H1 (cell line): ENCODE data around the gene LMNTD2. TPM values are rescaled to one million over a fixed set of nuclear protein-coding genes. Genes with fewer than 3 reads are reported as not detected.

Source experiments
- CTCF ChIA-PET: fragments of 300-600 bp; sonication (Branson Sonifier 250); formaldehyde crosslinking; loops from one replicate; lab custom pipeline; 2021; ENCODE audit not compliant: partially characterized antibody; lab: Charles Lee
- POLR2A ChIA-PET: fragments of 300-600 bp; sonication (Branson Sonifier 250); formaldehyde crosslinking; loops from one replicate; lab custom pipeline; 2021; ENCODE audit warnings: inconsistent platforms; ENCODE audit not compliant: partially characterized antibody; lab: Charles Lee
- DNase-seq, 2 experiments: peaks; one replicate each; pipeline versions ENCODE4 v3.0.0 to v3.0.0-alpha.2; 2010 to 2022; ENCODE audit warnings: low spot score in 2 of 2, low read depth in 1 of 2, mixed read lengths in 1 of 2
- FAIRE-seq: peaks from 2 replicates; lab custom pipeline; 2011; peaks lifted over from hg19 to GRCh38; lab: Jason Lieb, UNC
- H2AFZ ChIP-seq: 2 replicates; pipeline ENCODE4 v1.8.1; 2012; ENCODE audit warnings: low read length, inconsistent platforms
- H2AK5ac ChIP-seq: 2 replicates; pipeline ENCODE4 v1.6.1; 2013; ENCODE audit warnings: low read depth, low read length
- H2BK120ac ChIP-seq: replicated peaks from 2 replicates; pipeline ENCODE3; 2013; ENCODE audit warnings: low read depth, low read length, inconsistent platforms
- H2BK12ac ChIP-seq: 2 replicates; pipeline ENCODE4 v1.6.1; 2013; ENCODE audit warnings: low read depth, low read length
- H2BK15ac ChIP-seq: 2 replicates; pipeline ENCODE4 v1.6.1; 2013; ENCODE audit warnings: low read length
- H2BK20ac ChIP-seq: 2 replicates; pipeline ENCODE4 v1.6.1; 2013; ENCODE audit warnings: low read length
- H2BK5ac ChIP-seq: 2 replicates; pipeline ENCODE4 v1.6.1; 2013; ENCODE audit warnings: low read depth, low read length
- H3K14ac ChIP-seq: 2 replicates; pipeline ENCODE4 v1.6.1; 2013; ENCODE audit warnings: inconsistent platforms; ENCODE audit not compliant: insufficient read length
- H3K18ac ChIP-seq: 2 replicates; pipeline ENCODE4 v1.6.1; 2013; ENCODE audit warnings: low read length; ENCODE audit errors: extremely low read depth
- H3K23ac ChIP-seq: 2 replicates; pipeline ENCODE4 v1.6.1; 2013; ENCODE audit warnings: inconsistent platforms; ENCODE audit not compliant: insufficient read length
- H3K23me2 ChIP-seq: 2 replicates; pipeline ENCODE4 v1.6.1; 2013; ENCODE audit warnings: low read depth, low read length
- H3K27ac ChIP-seq: 2 replicates; pipeline ENCODE4 v1.6.1; 2011; ENCODE audit warnings: low read depth, low read length, inconsistent platforms
- H3K27me3 ChIP-seq, 4 experiments: replicated peaks in 1 of 4; 1 replicate in 1 of 4; 2 replicates in 3 of 4; pipeline versions ENCODE4 v1.6.1 to v1.8.1; 2011 to 2013; ENCODE audit warnings: low read length in 3 of 4, mild to moderate bottlenecking in 3 of 4, inconsistent platforms in 2 of 4, mixed read lengths in 2 of 4, moderate library complexity in 1 of 4; ENCODE audit not compliant: control insufficient read depth in 3 of 4, insufficient read depth in 3 of 4; ENCODE audit errors: extremely low read depth in 1 of 4
- H3K36me3 ChIP-seq, 4 experiments: 2 replicates each; pipeline versions ENCODE4 v1.6.1 to v1.8.1; 2011 to 2013; ENCODE audit warnings: mild to moderate bottlenecking in 4 of 4, low read length in 3 of 4, moderate library complexity in 2 of 4, control low read depth in 1 of 4, inconsistent platforms in 1 of 4; ENCODE audit not compliant: insufficient read depth in 4 of 4, control insufficient read depth in 2 of 4
- H3K4ac ChIP-seq: replicated peaks from 2 replicates; pipeline ENCODE3; 2013; ENCODE audit warnings: low read length, low read depth, mixed read lengths, inconsistent platforms; ENCODE audit not compliant: insufficient read length
- H3K4me1 ChIP-seq, 4 experiments: replicated peaks in 1 of 4; 1 replicate in 1 of 4; 2 replicates in 3 of 4; pipeline versions ENCODE4 v1.6.1 to v1.8.1; 2011 to 2013; ENCODE audit warnings: low read length in 3 of 4, inconsistent platforms in 2 of 4, mixed read lengths in 1 of 4; ENCODE audit not compliant: insufficient read depth in 4 of 4, control insufficient read depth in 3 of 4
- H3K4me2 ChIP-seq, 2 experiments: 2 replicates each; pipeline versions ENCODE4 v1.6.1 to v1.8.1; 2011 to 2013; ENCODE audit warnings: low read depth in 2 of 2, low read length in 2 of 2, control low read depth in 1 of 2, inconsistent platforms in 1 of 2, mild to moderate bottlenecking in 1 of 2; ENCODE audit not compliant: insufficient read depth in 1 of 2
- H3K4me3 ChIP-seq, 4 experiments: fragments of 200-600, 300-600 bp in 1 of 4; sonication (generic), shearing (Covaris generic), sonication (Bioruptor Twin) in 1 of 4; 2 replicates each; pipeline versions ENCODE4 v1.5.1 to v1.8.1; 2011 to 2016; ENCODE audit warnings: low read length in 4 of 4, low read depth in 3 of 4, control low read depth in 2 of 4, inconsistent platforms in 2 of 4, mild to moderate bottlenecking in 2 of 4, mixed read lengths in 1 of 4, moderate library complexity in 1 of 4; ENCODE audit not compliant: insufficient read depth in 2 of 4; ENCODE audit errors: extremely low read depth in 1 of 4
- H3K56ac ChIP-seq: replicated peaks from 2 replicates; pipeline ENCODE3; 2013; ENCODE audit warnings: low read depth, mild to moderate bottlenecking, mixed read lengths, low read length, inconsistent platforms; ENCODE audit not compliant: insufficient read length
- H3K79me1 ChIP-seq: 2 replicates; pipeline ENCODE4 v1.6.1; 2013; ENCODE audit warnings: low read depth, low read length, control low read depth
- H3K79me2 ChIP-seq, 2 experiments: 2 replicates each; pipeline versions ENCODE4 v1.6.1 to v1.8.1; 2012 to 2013; ENCODE audit warnings: low read length in 2 of 2, mild to moderate bottlenecking in 2 of 2, inconsistent platforms in 1 of 2; ENCODE audit not compliant: insufficient read depth in 2 of 2, control insufficient read depth in 1 of 2
- H3K9ac ChIP-seq, 4 experiments: replicated peaks in 1 of 4; 1 replicate in 1 of 4; 2 replicates in 3 of 4; pipeline versions ENCODE4 v1.6.1 to v1.8.1; 2011 to 2013; ENCODE audit warnings: low read depth in 3 of 4, low read length in 3 of 4, control low read depth in 2 of 4, mild to moderate bottlenecking in 2 of 4, moderate library complexity in 2 of 4, inconsistent platforms in 1 of 4; ENCODE audit errors: extremely low read depth in 1 of 4
- H3K9me3 ChIP-seq, 2 experiments: 2 replicates each; pipeline versions ENCODE4 v1.6.1 to v1.8.1; 2012 to 2013; ENCODE audit warnings: mild to moderate bottlenecking in 2 of 2, moderate library complexity in 2 of 2, control low read depth in 1 of 2, inconsistent platforms in 1 of 2, low read depth in 1 of 2, low read length in 1 of 2, mixed read lengths in 1 of 2; ENCODE audit not compliant: insufficient read depth in 2 of 2
- H4K20me1 ChIP-seq, 2 experiments: replicated peaks in 1 of 2; 2 replicates each; pipeline versions ENCODE3 to v1.8.1; 2011 to 2013; ENCODE audit warnings: inconsistent platforms in 2 of 2, low read length in 2 of 2, mild to moderate bottlenecking in 1 of 2; ENCODE audit not compliant: insufficient read depth in 2 of 2, control insufficient read depth in 1 of 2
- H4K5ac ChIP-seq: 2 replicates; pipeline ENCODE4 v1.6.1; 2013; ENCODE audit warnings: low read length, low read depth, mixed read lengths, inconsistent platforms; ENCODE audit not compliant: insufficient read length
- H4K8ac ChIP-seq: 2 replicates; pipeline ENCODE4 v1.8.0; 2013; ENCODE audit warnings: mild to moderate bottlenecking, moderate library complexity, low read length, inconsistent platforms; ENCODE audit not compliant: insufficient read depth; ENCODE audit errors: extremely low read depth
- H4K91ac ChIP-seq: replicated peaks from 2 replicates; pipeline ENCODE3; 2013; ENCODE audit warnings: low read length, mixed read lengths, inconsistent platforms; ENCODE audit not compliant: insufficient read length
- CEBPB ChIP-seq: IDR thresholded peaks from 2 replicates; pipeline ENCODE4 v1.6.1; 2012; ENCODE audit warnings: low read depth, low read length
- CREB1 ChIP-seq: IDR thresholded peaks from 2 replicates; pipeline ENCODE4 v1.6.1; 2012; ENCODE audit warnings: inconsistent platforms
- CTBP2 ChIP-seq: IDR thresholded peaks from 2 replicates; pipeline ENCODE4 v1.7.0; 2011; ENCODE audit warnings: borderline replicate concordance, mild to moderate bottlenecking, moderate library complexity, mixed read lengths, low read length; ENCODE audit not compliant: insufficient read depth, insufficient read length
- FOSL1 ChIP-seq: IDR thresholded peaks from 2 replicates; pipeline ENCODE4 v1.6.1; 2011; ENCODE audit warnings: mild to moderate bottlenecking, low read depth, low read length, moderate library complexity; ENCODE audit not compliant: insufficient read depth
- HDAC2 ChIP-seq, 2 experiments: fragments of 300-600 bp in 1 of 2; sonication (generic) in 1 of 2; IDR thresholded peaks; 2 replicates each; pipeline ENCODE4 v1.6.1; 2011 to 2012; ENCODE audit warnings: low read depth in 2 of 2, low read length in 2 of 2, mild to moderate bottlenecking in 2 of 2, moderate library complexity in 2 of 2, borderline replicate concordance in 1 of 2, inconsistent platforms in 1 of 2
- HDAC6 ChIP-seq: IDR thresholded peaks from one replicate; pipeline ENCODE4 v1.7.1; 2012; ENCODE audit warnings: low read depth, mild to moderate bottlenecking, inconsistent platforms, low read length, moderate library complexity
- PHF8 ChIP-seq: fragments of 200-600 bp; sonication (generic); conservative IDR thresholded peaks from 2 replicates; pipeline ENCODE4 v1.7.1; 2012; ENCODE audit warnings: low read depth, mild to moderate bottlenecking, inconsistent platforms, low read length, moderate library complexity
- SUZ12 ChIP-seq: fragments of 200-600 bp; sonication (generic); IDR thresholded peaks from 2 replicates; pipeline ENCODE4 v1.6.1; 2012; ENCODE audit warnings: mild to moderate bottlenecking, inconsistent platforms, low read length, moderate library complexity, mixed read lengths
- TAF7 ChIP-seq: optimal IDR thresholded peaks from 2 replicates; pipeline ENCODE3; 2011; ENCODE audit warnings: low read depth, mild to moderate bottlenecking, inconsistent platforms, low read length, moderate library complexity, borderline replicate concordance
- WGBS, 2 experiments: shearing (Covaris generic) in 1 of 2; methylation state at CpG; one replicate each; pipeline versions ENCODE4 v1.1.6 to v1.1.7; 2013 to 2015; ENCODE audit warnings: low lambda C conversion rate in 2 of 2, mixed read lengths in 2 of 2, inconsistent platforms in 1 of 2, low coverage in 1 of 2, missing lambda C conversion rate in 1 of 2; ENCODE audit not compliant: insufficient replicate concordance in 2 of 2, insufficient coverage in 1 of 2, insufficient read length in 1 of 2; ENCODE audit errors: extremely low coverage in 1 of 2, missing lambda C conversion rate in 1 of 2; 5-methylcytosine and 5-hydroxymethylcytosine counted together
- polyA plus RNA-seq, 7 experiments: library from polyadenylated mRNA; depleted of rRNA in 3 of 7; stranded (reverse) in 5 of 7; unstranded in 2 of 7; fragments of >200 nt in 5 of 7; fragments of 200-250 nt in 2 of 7; gene quantifications; 1 replicate in 5 of 7; 2 replicates in 1 of 7; 4 replicates in 1 of 7; pipeline versions ENCODE4 v1.2.1 to v1.2.3, GENCODE V29; 2011 to 2013; ENCODE audit warnings: missing spikeins in 2 of 7, mixed read lengths in 2 of 7
- total RNA-seq: library from RNA; stranded (reverse); fragmentation: NEBNext Ultra II Directional; extraction: Animal tissue kit (Norgen Biotek cat#: 25700); gene quantifications from 2 replicates; pipeline ENCODE4 v1.2.1, GENCODE V29; 2021

The LMNTD2 gene
- total and polyA plus RNA-seq, 2 of the 8 experiments (the other 6 are each of a cell fraction or from before 2014, with no cell fraction given): 1.6 to 3.1 TPM

GRCh38 chr11:535519-536454 is 24.8 kb downstream of the LMNTD2 start, which contains the start of gene HRAS:
HRAS (minus strand) TSS chr11:535576.
- no peaks in the 10 kb centered on the region for H3K9me3 ChIP-seq
- H3K4ac ChIP-seq: peak within 1 kb of the TSS; percentile 69
- peak within 1 kb of the TSS; percentile 32 for H3K18ac ChIP-seq
- WGBS, 2 experiments: 3% methylated on average over 52 of the region's 97 CpGs; no CpG with 5 or more reads in 1 of the 2 experiments
- no peak within 1 kb of the TSS for H3K14ac ChIP-seq
- 0 out of 2 replicates have a peak within 1 kb of the TSS, but pooled peaks have one; percentile 30 for H3K27ac ChIP-seq
- peaks cover 0 to 15% (median 6%) of the 10 kb centered on the region in 4 experiments; a peak in 5 of 8 replicates for H3K36me3 ChIP-seq
- peak within 1 kb of the TSS; percentile 65 for H4K91ac ChIP-seq
- no peak within 1 kb of the TSS for H2BK120ac ChIP-seq
- peaks cover 7 to 11% of the 10 kb centered on the region in 2 experiments for H4K20me1 ChIP-seq
- H2BK5ac ChIP-seq: no peak within 1 kb of the TSS
- peak within 1 kb of the TSS; percentile 16 for H3K56ac ChIP-seq
- H3K9ac ChIP-seq: peak within 1 kb of the TSS in 3 of 4 experiments; percentile 29 to 52 (median 40); a peak in 5 of 7 replicates
- DNase-seq (peak; percentile 70 to 94), FAIRE-seq (no peak)
- H2BK15ac ChIP-seq: peak within 1 kb of the TSS; percentile 46; the same call in 1 of the 2 replicates
- peak within 1 kb of the TSS; percentile 67 to 81 (median 74) for H3K4me3 ChIP-seq
- peak within 1 kb of the TSS; percentile 89; the same call in 1 of the 2 replicates for H4K8ac ChIP-seq
- H2AFZ ChIP-seq: no peak within 1 kb of the TSS
- no peak within 1 kb of the TSS; the same call in 1 of the 2 replicates for H2AK5ac ChIP-seq
- H3K4me2 ChIP-seq: peak within 1 kb of the TSS; percentile 61 to 82
- H3K27me3 ChIP-seq: peaks cover 0 to 16% (median 6%) of the 10 kb centered on the region in 4 experiments; a peak in 5 of 7 replicates
- H4K5ac ChIP-seq: peak within 1 kb of the TSS; percentile 88
- no peak within 1 kb of the TSS for H3K23ac ChIP-seq
- H3K23me2 ChIP-seq: peaks cover 21% of the 10 kb centered on the region; the same call in 1 of the 2 replicates
- ChIA-PET CTCF (interaction anchor here (0.8 to 1.4 kb wide), 4 partner anchors 9 to 24 kb away, joined by 3 to 8 read pairs (median 4); no protein-coding TSS in a partner anchor), POLR2A (interaction anchor here (0.6 to 2.5 kb wide), 19 partner anchors 9 to 286 kb away, joined by 3 to 11 read pairs (median 4); partner anchors contain the start of genes LMNTD2, PHRF1, RNH1 and SCT)
- H3K4me1 ChIP-seq: peaks cover 0 to 19% (median 10%) of the 10 kb centered on the region in 4 experiments; a peak in 5 of 7 replicates
- no peaks in the 10 kb centered on the region for H3K79me1 ChIP-seq
- no peaks in the 10 kb centered on the region for H3K79me2 ChIP-seq
- no peak within 1 kb of the TSS for H2BK20ac ChIP-seq
- no peak within 1 kb of the TSS; the same call in 1 of the 2 replicates for H2BK12ac ChIP-seq
- TF ChIP-seq CEBPB (no peak), PHF8 (peak; percentile 67), CTBP2 (no peak), CREB1 (peak; percentile 45), TAF7 (peak; percentile 42), HDAC2 (IDR thresholded peaks at IDR 0.05; ENCODE audit: borderline replicate concordance in 1 of 2, low read depth in 2 of 2, low read length in 2 of 2) (peak in 1 of 2 experiments; percentile 16; a peak in 1 of 4 replicates), SUZ12 (0 out of 2 replicates have a peak, but pooled peaks have one; percentile 9), FOSL1 (0 out of 2 replicates have a peak, but pooled peaks have one; percentile 28), HDAC6 (no peak)
